H9 (cell line): ENCODE measurements around the gene KANSL1. TPM values are rescaled to one million over a fixed set of nuclear protein-coding genes. Genes with fewer than 3 reads are reported as not detected.
A peak's percentile ranks its signal among the peaks of the same experiment; 100 is the strongest.

ENCODE experiments used
- DNase-seq: peaks from one replicate; pipeline ENCODE4 v3.0.0-alpha.2; 2017
- H2AFZ ChIP-seq: one replicate; pipeline ENCODE4 v1.6.1; 2013; ENCODE audit warnings: mild to moderate bottlenecking, low read length, control low read depth, moderate library complexity
- H2AK5ac ChIP-seq: 2 replicates; pipeline ENCODE4 v1.6.1; 2013; ENCODE audit warnings: low read length, control low read depth, mixed read lengths; ENCODE audit not compliant: insufficient read length
- H2BK120ac ChIP-seq: one replicate; pipeline ENCODE4 v1.6.1; 2013; ENCODE audit warnings: low read depth, mild to moderate bottlenecking, low read length, control low read depth, inconsistent platforms; ENCODE audit not compliant: poor library complexity, severe bottlenecking
- H2BK12ac ChIP-seq: 2 replicates; pipeline ENCODE4 v1.6.1; 2013; ENCODE audit warnings: low read length, control low read depth, mixed read lengths, low read depth; ENCODE audit not compliant: insufficient read length
- H2BK15ac ChIP-seq: 2 replicates; pipeline ENCODE4 v1.6.1; 2013; ENCODE audit warnings: low read depth, low read length, control low read depth
- H2BK20ac ChIP-seq: one replicate; pipeline ENCODE4 v1.6.1; 2013; ENCODE audit warnings: low read depth, mild to moderate bottlenecking, low read length, control low read depth, inconsistent platforms; ENCODE audit not compliant: poor library complexity, severe bottlenecking
- H2BK5ac ChIP-seq: 2 replicates; pipeline ENCODE4 v1.6.1; 2013; ENCODE audit warnings: low read length, control low read depth, mixed read lengths; ENCODE audit not compliant: insufficient read length
- H3K14ac ChIP-seq: 2 replicates; pipeline ENCODE4 v1.6.1; 2013; ENCODE audit warnings: low read length, control low read depth; ENCODE audit not compliant: insufficient read depth
- H3K18ac ChIP-seq: 2 replicates; pipeline ENCODE4 v1.6.1; 2013; ENCODE audit warnings: low read depth, mild to moderate bottlenecking, mixed read lengths, low read length, control low read depth; ENCODE audit not compliant: insufficient read length
- H3K23ac ChIP-seq: 2 replicates; pipeline ENCODE4 v1.6.1; 2013; ENCODE audit warnings: low read length, control low read depth, mixed read lengths, low read depth; ENCODE audit not compliant: insufficient read length
- H3K23me2 ChIP-seq: 2 replicates; pipeline ENCODE4 v1.6.1; 2013; ENCODE audit warnings: low read depth, mild to moderate bottlenecking, mixed read lengths, low read length, control low read depth; ENCODE audit not compliant: insufficient read length, poor library complexity, severe bottlenecking
- H3K27ac ChIP-seq: 2 replicates; pipeline ENCODE4 v1.5.1; 2013; ENCODE audit warnings: low read length, control low read depth, mixed read lengths, low read depth; ENCODE audit not compliant: insufficient read length
- H3K27me3 ChIP-seq: 2 replicates; pipeline ENCODE4 v1.6.1; 2013; ENCODE audit warnings: low read length, control low read depth, inconsistent platforms; ENCODE audit not compliant: insufficient read depth
- H3K4ac ChIP-seq: 2 replicates; pipeline ENCODE4 v1.6.1; 2013; ENCODE audit warnings: low read depth, mild to moderate bottlenecking, control low read depth, inconsistent platforms, low read length, moderate library complexity
- H3K4me1 ChIP-seq: 2 replicates; pipeline ENCODE4 v1.6.1; 2013; ENCODE audit warnings: low read length, control low read depth, inconsistent platforms; ENCODE audit not compliant: insufficient read depth
- H3K4me2 ChIP-seq: 2 replicates; pipeline ENCODE4 v1.6.1; 2013; ENCODE audit warnings: low read length, control low read depth, mixed read lengths; ENCODE audit not compliant: insufficient read length, insufficient read depth
- H3K56ac ChIP-seq: 2 replicates; pipeline ENCODE4 v1.6.1; 2013; ENCODE audit warnings: low read depth, mild to moderate bottlenecking, mixed read lengths, low read length, control low read depth; ENCODE audit not compliant: insufficient read length
- H3K79me1 ChIP-seq: 2 replicates; pipeline ENCODE4 v1.6.1; 2013; ENCODE audit warnings: low read depth, mild to moderate bottlenecking, moderate library complexity, low read length, control low read depth, inconsistent platforms; ENCODE audit not compliant: insufficient read depth, poor library complexity, severe bottlenecking
- H3K79me2 ChIP-seq: 2 replicates; pipeline ENCODE4 v1.6.1; 2013; ENCODE audit warnings: low read length, control low read depth, inconsistent platforms; ENCODE audit not compliant: insufficient read depth
- H3K9ac ChIP-seq: 2 replicates; pipeline ENCODE4 v1.6.1; 2013; ENCODE audit warnings: low read length, control low read depth, mixed read lengths; ENCODE audit not compliant: insufficient read length; ENCODE audit errors: extremely low read depth
- H3K9me3 ChIP-seq: one replicate; pipeline ENCODE4 v1.6.1; 2013; ENCODE audit warnings: low read depth, low read length, inconsistent platforms; ENCODE audit not compliant: control insufficient read depth
- H3T11ph ChIP-seq: one replicate; pipeline ENCODE4 v1.6.1; 2013; ENCODE audit warnings: mild to moderate bottlenecking, low read length, control low read depth, inconsistent platforms
- H4K20me1 ChIP-seq: one replicate; pipeline ENCODE4 v1.6.1; 2013; ENCODE audit not compliant: control insufficient read depth, insufficient read length, insufficient read depth
- H4K5ac ChIP-seq: 2 replicates; pipeline ENCODE4 v1.6.1; 2013; ENCODE audit warnings: low read depth, mild to moderate bottlenecking, mixed read lengths, low read length, control low read depth; ENCODE audit not compliant: insufficient read length
- H4K8ac ChIP-seq: replicated peaks from 2 replicates; pipeline ENCODE4 v1.6.1; 2013; ENCODE audit warnings: low read length, control low read depth, mixed read lengths, low read depth; ENCODE audit not compliant: insufficient read length
- H4K91ac ChIP-seq: 2 replicates; pipeline ENCODE4 v1.6.1; 2013; ENCODE audit warnings: low read depth, mild to moderate bottlenecking, moderate library complexity, mixed read lengths, low read length, control low read depth; ENCODE audit not compliant: insufficient read length
- H3K27ac Mint-ChIP-seq, 3 experiments: 2 replicates in 2 of 3; 3 replicates in 1 of 3; pipeline ENCODE4 v1.8.0; 2020 to 2021; ENCODE audit warnings: mixed read lengths in 3 of 3, mild to moderate bottlenecking in 1 of 3, moderate library complexity in 1 of 3
- H3K27me3 Mint-ChIP-seq: 2 replicates; pipeline ENCODE4 v1.8.0; 2021; ENCODE audit warnings: low read depth, mild to moderate bottlenecking, moderate library complexity, mixed read lengths
- H3K36me3 Mint-ChIP-seq, 3 experiments: 2 replicates in 2 of 3; 3 replicates in 1 of 3; pipeline ENCODE4 v1.8.0; 2020 to 2021; ENCODE audit warnings: low read depth in 3 of 3, mixed read lengths in 3 of 3; ENCODE audit not compliant: insufficient read depth in 1 of 3
- H3K4me1 Mint-ChIP-seq, 2 experiments: 2 replicates each; pipeline ENCODE4 v1.8.0; 2020; ENCODE audit warnings: mixed read lengths in 2 of 2
- H3K4me3 Mint-ChIP-seq, 2 experiments: 2 replicates in 1 of 2; 3 replicates in 1 of 2; pipeline ENCODE4 v1.8.0; 2020 to 2021; ENCODE audit warnings: mild to moderate bottlenecking in 2 of 2, mixed read lengths in 2 of 2, moderate library complexity in 1 of 2
- H3K9me3 Mint-ChIP-seq, 2 experiments: 2 replicates in 1 of 2; 3 replicates in 1 of 2; pipeline ENCODE4 v1.8.0; 2020; ENCODE audit warnings: mild to moderate bottlenecking in 2 of 2, mixed read lengths in 2 of 2, moderate library complexity in 1 of 2
- WGBS: extraction: QIAGEN DNeasy Blood & Tissue Kit; methylation state at CpG from one replicate; pipeline ENCODE4 v1.1.7; 2013; ENCODE audit warnings: missing lambda C conversion rate, low lambda C conversion rate, mixed read lengths; ENCODE audit not compliant: insufficient read length; ENCODE audit errors: extremely low coverage; 5-methylcytosine and 5-hydroxymethylcytosine counted together
- total RNA-seq: library from RNA; stranded (reverse); gene quantifications from 2 replicates; pipeline ENCODE4 v1.2.1, GENCODE V29; 2021
- TF ChIP-seq, protein P1 (sequence below): fragments of 200-600 bp; sonication (generic); conservative IDR thresholded peaks from 3 replicates; pipeline ENCODE4 v1.8.0; 2021; ENCODE audit warnings: antibody characterized with exemption, mild to moderate bottlenecking

The KANSL1 gene
- total RNA-seq, 1 experiment from 2014 or later: 114 TPM

GRCh38 chr17:46000757-46001156 lies 192.5 kb downstream of the KANSL1 start:
- DNase-seq: no peak
- Mint-ChIP-seq H3K27ac (peak overlapping the region in 1 of 3 experiments; percentile 87; a peak in 1 of 7 replicates), H3K4me3 (no peak overlapping the region), H3K4me1 (peaks cover 0 to 5% of the 10 kb centered on the region in 2 experiments; a peak in 1 of 4 replicates), H3K27me3 (no peaks in the 10 kb centered on the region; the same call in 1 of the 2 replicates), H3K9me3 (peaks cover 0 to under 1% of the 10 kb centered on the region in 2 experiments; a peak in 1 of 5 replicates), H3K36me3 (no peaks in the 10 kb centered on the region)
- no CpG with 5 or more reads among the region's 2 CpGs for WGBS
- H3K27me3 ChIP-seq: no peaks in the 10 kb centered on the region
- no peak overlapping the region for H3T11ph ChIP-seq
- no peaks in the 10 kb centered on the region for H3K23me2 ChIP-seq
- no peak overlapping the region for H2BK12ac ChIP-seq
- no peaks in the 10 kb centered on the region for H3K9me3 ChIP-seq
- H3K4ac ChIP-seq: no peak overlapping the region
- H2AK5ac ChIP-seq: no peak overlapping the region
- H3K18ac ChIP-seq: no peak overlapping the region
- H2BK15ac ChIP-seq: no peak overlapping the region
- H4K20me1 ChIP-seq: no peaks in the 10 kb centered on the region
- H2BK120ac ChIP-seq: no peak overlapping the region
- no peak overlapping the region for H3K23ac ChIP-seq
- TF ChIP-seq, protein P1, sequence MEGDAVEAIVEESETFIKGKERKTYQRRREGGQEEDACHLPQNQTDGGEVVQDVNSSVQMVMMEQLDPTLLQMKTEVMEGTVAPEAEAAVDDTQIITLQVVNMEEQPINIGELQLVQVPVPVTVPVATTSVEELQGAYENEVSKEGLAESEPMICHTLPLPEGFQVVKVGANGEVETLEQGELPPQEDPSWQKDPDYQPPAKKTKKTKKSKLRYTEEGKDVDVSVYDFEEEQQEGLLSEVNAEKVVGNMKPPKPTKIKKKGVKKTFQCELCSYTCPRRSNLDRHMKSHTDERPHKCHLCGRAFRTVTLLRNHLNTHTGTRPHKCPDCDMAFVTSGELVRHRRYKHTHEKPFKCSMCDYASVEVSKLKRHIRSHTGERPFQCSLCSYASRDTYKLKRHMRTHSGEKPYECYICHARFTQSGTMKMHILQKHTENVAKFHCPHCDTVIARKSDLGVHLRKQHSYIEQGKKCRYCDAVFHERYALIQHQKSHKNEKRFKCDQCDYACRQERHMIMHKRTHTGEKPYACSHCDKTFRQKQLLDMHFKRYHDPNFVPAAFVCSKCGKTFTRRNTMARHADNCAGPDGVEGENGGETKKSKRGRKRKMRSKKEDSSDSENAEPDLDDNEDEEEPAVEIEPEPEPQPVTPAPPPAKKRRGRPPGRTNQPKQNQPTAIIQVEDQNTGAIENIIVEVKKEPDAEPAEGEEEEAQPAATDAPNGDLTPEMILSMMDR: no peak
- H3K9ac ChIP-seq: no peak overlapping the region
- H4K8ac ChIP-seq: no peak overlapping the region
- no peaks in the 10 kb centered on the region for H3K4me1 ChIP-seq
- H4K91ac ChIP-seq: no peak overlapping the region
- H3K27ac ChIP-seq: no peak overlapping the region
- H3K14ac ChIP-seq: no peak overlapping the region
- H3K4me2 ChIP-seq: no peak overlapping the region
- no peak overlapping the region for H2AFZ ChIP-seq
- H3K79me2 ChIP-seq: no peaks in the 10 kb centered on the region
- H4K5ac ChIP-seq: no peak overlapping the region
- H3K56ac ChIP-seq: no peak overlapping the region
- no peak overlapping the region for H2BK5ac ChIP-seq
- H3K79me1 ChIP-seq: no peaks in the 10 kb centered on the region
- no peak overlapping the region for H2BK20ac ChIP-seq
